Fibroblast of lung (primary cell): Measurements from ENCODE around the gene ITSN1.

ENCODE experiments used
- CTCF ChIP-seq, 2 donors: IDR thresholded peaks in 1 of 2; conservative IDR thresholded peaks in 1 of 2; 1 replicate in 1 of 2; 2 replicates in 1 of 2; pipeline ENCODE4 v1.5.1; 2011 to 2012; ENCODE audit warnings: low read length in 2 of 2, control low read depth in 1 of 2, inconsistent platforms in 1 of 2, low read depth in 1 of 2, mild to moderate bottlenecking in 1 of 2
- EZH2 ChIP-seq: IDR thresholded peaks from 2 replicates; pipeline ENCODE4 v1.5.1; 2012; ENCODE audit warnings: low read length, control low read depth, mild to moderate bottlenecking; ENCODE audit errors: missing control alignments

DNA sequence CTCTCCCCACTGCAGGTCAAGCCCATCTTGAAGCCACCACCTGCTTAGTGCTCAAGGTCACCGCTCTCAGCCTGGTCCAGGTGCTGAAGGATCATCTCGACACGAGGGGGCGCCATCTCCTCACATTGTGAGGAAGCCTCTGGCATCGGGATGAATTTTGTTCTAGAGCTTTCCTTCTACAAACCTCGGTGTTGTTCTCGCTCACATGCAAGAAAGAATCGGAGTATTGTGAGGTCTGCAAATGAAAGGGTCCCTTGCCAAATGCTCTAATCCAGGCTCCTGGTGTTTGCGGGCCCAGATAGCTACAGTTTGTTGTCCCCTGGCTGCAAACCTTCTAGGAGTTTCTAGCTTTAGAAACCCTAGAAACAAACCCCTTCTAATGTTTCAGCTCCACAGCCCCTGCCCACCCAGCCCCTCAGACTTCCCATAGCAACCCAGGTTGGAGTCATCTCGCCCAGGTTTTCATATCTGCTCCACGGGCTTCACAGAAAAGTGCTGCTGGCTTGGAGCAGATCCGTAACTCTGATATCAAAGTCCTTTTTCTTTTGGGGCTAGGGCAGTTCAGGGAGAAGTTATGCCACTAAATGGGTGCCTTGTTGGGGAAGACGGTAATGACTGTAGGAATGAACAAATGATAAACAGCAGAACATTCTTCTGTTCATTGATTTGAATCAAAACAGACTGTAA lies 281.9 kb downstream of the ITSN1 start:
- TF ChIP-seq CTCF (conservative IDR thresholded peaks at IDR 0.05 in 1 of 2, IDR thresholded peaks at IDR 0.05 in 1 of 2; ENCODE audit: low read depth in 1 of 2, low read length in 2 of 2) (peak; percentile 79 to 87), EZH2 (no peak)
